GM21360 (cell line): ENCODE measurements around the gene PFN4.
"Not testable (repeated sequence)": the region's sequence is repeated elsewhere in the genome, so short reads cannot be mapped to it uniquely, and the experiment has no call there.

Experiments
- ATAC-seq: cut with Tn5 transposase; IDR thresholded peaks from one replicate; pipeline ENCODE4 v1.9.1; 2021; ENCODE audit warnings: mild to moderate bottlenecking, moderate library complexity; ENCODE audit not compliant: unreplicated experiment

The PFN4 gene

GRCh38 chr2:24115057-24115456 is 8.1 kb downstream of the PFN4 start:
- no peak for ATAC-seq

- ATAC-seq, result no peak
Observed at GRCh38 chr2:24111407-24111901, 11.7 kb downstream of the PFN4 start.

GRCh38 chr2:24110660-24111303 is 12.4 kb downstream of the PFN4 start:
- no peak for ATAC-seq

- not testable (repeated sequence) for ATAC-seq
Observed at GRCh38 chr2:24109431-24109830, 13.7 kb downstream of the PFN4 start.

- ATAC-seq, result no peak
Observed at GRCh38 chr2:24107336-24107735, 15.8 kb downstream of the PFN4 start.

GRCh38 chr2:24106786-24107185 is 16.3 kb downstream of the PFN4 start:
- no peak for ATAC-seq

GRCh38 chr2:24105816-24106215 is 17.3 kb downstream of the PFN4 start:
- ATAC-seq, result no peak

- no peak for ATAC-seq
Observed at GRCh38 chr2:24104906-24105305, 18.2 kb downstream of the PFN4 start.

- ATAC-seq, result no peak
Observed at GRCh38 chr2:24104110-24104650, 19.0 kb downstream of the PFN4 start.

- ATAC-seq, result no peak
Observed at GRCh38 chr2:24102677-24103076, 20.5 kb downstream of the PFN4 start.

GRCh38 chr2:24101992-24102391 is 21.1 kb downstream of the PFN4 start:
- no peak for ATAC-seq

GRCh38 chr2:24100732-24101131 is 22.4 kb downstream of the PFN4 start:
- ATAC-seq, result not testable (repeated sequence)

- ATAC-seq, result not testable (repeated sequence)
Observed at GRCh38 chr2:24095171-24095677, 27.9 kb downstream of the PFN4 start.

GRCh38 chr2:24093270-24093669 is 29.9 kb downstream of the PFN4 start:
- ATAC-seq, result not testable (repeated sequence)

GRCh38 chr2:24088821-24089359 is 34.2 kb downstream of the PFN4 start:
- no peak for ATAC-seq

GRCh38 chr2:24087032-24087431 is 36.1 kb downstream of the PFN4 start:
- no peak for ATAC-seq

GRCh38 chr2:24086241-24086640 is 36.9 kb downstream of the PFN4 start:
- no peak for ATAC-seq

- no peak for ATAC-seq
Observed at GRCh38 chr2:24085200-24085489, 38.0 kb downstream of the PFN4 start.

GRCh38 chr2:24084386-24085199 is 38.5 kb downstream of the PFN4 start, which contains the start of gene TP53I3:
Gene TP53I3 (minus strand): TSS chr2:24084834. CDS start chr2:24084326, 508 bp downstream.
- ATAC-seq, result peak; percentile 70

GRCh38 chr2:24083567-24084385 is 39.4 kb downstream of the PFN4 start:
- ATAC-seq, result peak; percentile 75
